ENCODE measurements around the gene DCXR.

The DCXR gene

DNA sequence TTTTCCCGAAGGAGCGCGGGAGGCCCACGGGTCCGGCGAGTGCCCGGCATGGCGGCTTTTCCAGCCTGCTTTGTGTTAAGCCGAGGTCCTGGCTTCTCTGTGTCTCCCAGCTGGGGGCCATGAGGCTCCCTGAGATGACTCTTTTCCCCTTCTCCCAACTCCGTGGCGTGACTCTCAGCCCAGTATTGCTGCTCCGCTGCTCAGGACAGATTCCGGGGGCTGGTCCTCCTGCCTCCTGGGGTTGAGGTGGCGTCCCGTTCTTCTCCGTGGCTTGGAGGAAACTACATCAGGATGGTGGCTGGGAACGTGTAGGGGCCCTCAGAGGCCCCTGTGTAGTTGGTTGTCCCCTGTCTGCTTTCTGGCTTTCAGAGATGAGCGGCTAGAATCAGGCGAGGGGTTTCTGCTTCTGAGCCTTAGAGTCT is 15.2 kb upstream of the DCXR start:
- ATAC-seq (ENCODE audit: insufficient read depth, low read depth) (no peak), DNase-seq (no peak)
- Histone ChIP-seq H3K4me3 (ENCODE audit: low read depth in 1 of 2, low read length in 2 of 2) (peak overlapping the region; percentile 99 to 100), H3K27me3 (ENCODE audit: insufficient read depth, low read length, poor library complexity) (no peaks in the 10 kb centered on the region), H3K79me2 (ENCODE audit: insufficient read depth, low read length) (peaks cover 40% of the 10 kb centered on the region), H3K9me3 (ENCODE audit: insufficient read depth, low read length, severe bottlenecking) (no peaks in the 10 kb centered on the region), H3K4me2 (ENCODE audit: insufficient read depth, low read length) (peak overlapping the region; percentile 92), H2AFZ (ENCODE audit: low read depth, low read length) (no peak overlapping the region), H3K4me1 (ENCODE audit: insufficient read depth, low read length) (peaks cover 49% of the 10 kb centered on the region), H4K20me1 (ENCODE audit: insufficient read depth, low read length) (peaks cover 46% of the 10 kb centered on the region), H3K9ac (ENCODE audit: low read depth, low read length) (peak overlapping the region; percentile 88), H3K27ac (ENCODE audit: low read length) (peak overlapping the region; percentile 66; the same call in 1 of the 2 replicates), H3K36me3 (ENCODE audit: insufficient read depth, low read length) (peaks cover 67% of the 10 kb centered on the region)
- no peak for TF ChIP-seq EZH2 (IDR thresholded peaks at IDR 0.05; ENCODE audit: borderline replicate concordance, low read depth, low read length, severe bottlenecking)
- TF ChIP-seq, protein P1, sequence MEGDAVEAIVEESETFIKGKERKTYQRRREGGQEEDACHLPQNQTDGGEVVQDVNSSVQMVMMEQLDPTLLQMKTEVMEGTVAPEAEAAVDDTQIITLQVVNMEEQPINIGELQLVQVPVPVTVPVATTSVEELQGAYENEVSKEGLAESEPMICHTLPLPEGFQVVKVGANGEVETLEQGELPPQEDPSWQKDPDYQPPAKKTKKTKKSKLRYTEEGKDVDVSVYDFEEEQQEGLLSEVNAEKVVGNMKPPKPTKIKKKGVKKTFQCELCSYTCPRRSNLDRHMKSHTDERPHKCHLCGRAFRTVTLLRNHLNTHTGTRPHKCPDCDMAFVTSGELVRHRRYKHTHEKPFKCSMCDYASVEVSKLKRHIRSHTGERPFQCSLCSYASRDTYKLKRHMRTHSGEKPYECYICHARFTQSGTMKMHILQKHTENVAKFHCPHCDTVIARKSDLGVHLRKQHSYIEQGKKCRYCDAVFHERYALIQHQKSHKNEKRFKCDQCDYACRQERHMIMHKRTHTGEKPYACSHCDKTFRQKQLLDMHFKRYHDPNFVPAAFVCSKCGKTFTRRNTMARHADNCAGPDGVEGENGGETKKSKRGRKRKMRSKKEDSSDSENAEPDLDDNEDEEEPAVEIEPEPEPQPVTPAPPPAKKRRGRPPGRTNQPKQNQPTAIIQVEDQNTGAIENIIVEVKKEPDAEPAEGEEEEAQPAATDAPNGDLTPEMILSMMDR (IDR thresholded peaks at IDR 0.05; ENCODE audit: borderline replicate concordance, extremely low read depth, low read length, poor library complexity, severe bottlenecking), result no peak

DNA sequence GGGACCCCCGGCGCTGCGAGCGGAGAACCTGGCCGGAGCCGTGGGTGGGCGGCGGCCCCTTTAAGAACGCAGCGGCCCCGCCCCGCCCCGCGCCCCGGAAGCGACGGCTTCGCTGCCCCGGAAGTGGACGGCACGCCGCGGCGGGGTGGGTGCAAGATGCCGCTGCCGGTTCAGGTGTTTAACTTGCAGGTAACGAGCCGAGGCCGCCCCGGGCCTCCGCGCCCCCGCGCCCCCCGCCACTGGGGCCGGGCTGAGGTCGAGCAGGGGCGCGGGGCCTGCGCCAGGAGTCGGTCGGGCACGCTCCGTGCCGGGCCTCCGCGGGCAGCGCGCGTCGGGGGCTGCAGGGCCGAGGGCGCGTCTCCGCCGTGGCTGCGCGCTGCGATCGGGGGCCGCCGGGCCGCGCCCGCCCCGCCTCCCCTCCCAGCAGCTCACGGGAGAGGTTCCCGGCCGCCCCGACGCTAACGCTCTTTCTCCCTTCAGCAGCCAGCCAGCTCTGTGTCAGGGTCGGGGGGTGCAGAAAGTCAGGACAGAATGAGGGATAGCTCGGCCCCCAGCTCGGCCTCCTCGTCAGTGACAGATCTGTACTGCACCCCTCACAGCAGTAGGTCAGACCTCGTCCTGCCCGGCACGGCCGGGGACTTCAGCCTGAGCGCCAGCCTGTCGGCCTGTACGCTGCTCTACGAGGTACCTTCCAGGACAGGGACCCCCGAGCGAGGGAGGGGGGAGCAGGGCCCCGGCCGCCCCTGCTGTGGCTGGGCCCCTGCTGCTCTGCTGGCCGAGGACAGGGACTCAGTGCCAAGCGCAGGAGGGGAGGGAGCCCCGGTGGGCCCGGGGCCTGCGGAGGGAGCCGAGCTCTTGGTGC is 14.5 kb upstream of the DCXR start, which contains the start of the genes GPS1 and RFNG:
TSS of gene GPS1 (plus strand) at position 123 of the 862 bp plus-strand sequence. CDS start at position 157, 34 bp downstream.
TSS of gene RFNG (minus strand) at position 36 of the 862 bp plus-strand sequence. CDS start 45 bp downstream, outside the sequence.
- Histone ChIP-seq H3K36me3 (ENCODE audit: insufficient read depth, low read length) (peaks cover 65% of the 10 kb centered on the region), H3K79me2 (ENCODE audit: insufficient read depth, low read length) (peaks cover 40% of the 10 kb centered on the region), H3K4me1 (ENCODE audit: insufficient read depth, low read length) (peaks cover 49% of the 10 kb centered on the region), H4K20me1 (ENCODE audit: insufficient read depth, low read length) (peaks cover 40% of the 10 kb centered on the region), H2AFZ (ENCODE audit: low read depth, low read length) (peak within 1 kb of the TSS; percentile 72), H3K4me2 (ENCODE audit: insufficient read depth, low read length) (peak within 1 kb of the TSS; percentile 98), H3K4me3 (ENCODE audit: low read depth in 1 of 2, low read length in 2 of 2) (peak within 1 kb of the TSS; percentile 99 to 100), H3K9ac (ENCODE audit: low read depth, low read length) (peak within 1 kb of the TSS; percentile 88), H3K9me3 (ENCODE audit: insufficient read depth, low read length, severe bottlenecking) (no peaks in the 10 kb centered on the region), H3K27ac (ENCODE audit: low read length) (peak within 1 kb of the TSS; percentile 66), H3K27me3 (ENCODE audit: insufficient read depth, low read length, poor library complexity) (no peaks in the 10 kb centered on the region)
- peak; percentile 81 for ATAC-seq (ENCODE audit: insufficient read depth, low read depth)
- DNase-seq, result peak; percentile 79
- TF ChIP-seq EZH2 (IDR thresholded peaks at IDR 0.05; ENCODE audit: borderline replicate concordance, low read depth, low read length, severe bottlenecking), result no peak
- TF ChIP-seq, protein P1 (IDR thresholded peaks at IDR 0.05; ENCODE audit: borderline replicate concordance, extremely low read depth, low read length, poor library complexity, severe bottlenecking), result no peak

DNA sequence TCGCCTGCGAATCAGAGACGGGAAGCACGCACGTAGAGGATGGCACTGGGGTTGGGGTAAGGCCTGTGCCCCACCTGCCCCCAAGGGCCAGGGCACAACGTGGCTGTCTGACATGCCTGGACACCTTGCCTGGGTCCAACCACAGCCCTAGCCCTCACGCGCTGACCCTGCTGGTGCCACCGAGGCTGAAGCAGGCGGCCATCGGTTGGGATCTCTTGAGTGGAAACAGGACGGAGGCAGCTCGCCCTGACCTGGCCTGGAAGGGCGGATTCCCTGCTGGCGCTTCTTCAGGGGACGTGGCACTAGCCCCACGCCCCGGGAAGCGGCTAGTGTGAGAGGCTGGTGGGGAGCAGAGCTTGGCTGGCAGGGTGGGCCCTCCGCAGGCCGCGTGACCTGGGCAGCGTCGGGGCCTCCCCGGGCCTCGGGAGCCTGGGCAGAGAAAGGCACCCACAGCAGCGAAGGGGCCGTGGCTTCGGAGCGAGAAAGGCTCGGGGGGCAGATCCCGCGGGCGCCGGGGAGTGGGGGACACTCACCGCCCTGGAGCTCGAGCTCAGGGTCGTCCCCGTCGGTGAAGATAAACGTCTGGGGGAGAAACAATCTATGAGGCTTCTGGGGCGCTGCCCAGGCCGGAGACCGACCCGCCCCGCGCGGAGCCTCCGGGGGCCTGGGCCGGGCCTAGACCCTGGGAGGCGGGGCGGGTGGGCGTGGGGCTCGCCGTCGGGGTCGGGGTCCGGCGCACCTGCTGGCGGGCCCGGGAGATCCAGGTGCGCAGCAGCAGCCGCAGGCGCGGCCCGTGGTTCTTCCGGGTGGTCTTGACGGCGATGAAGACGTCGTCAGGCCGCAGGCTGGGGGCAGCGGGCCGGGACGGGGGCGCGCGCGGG is 13.5 kb upstream of the DCXR start:
- ATAC-seq (ENCODE audit: insufficient read depth, low read depth) (peak; percentile 8; the same call in 2 of the 3 replicates), DNase-seq (peak; percentile 8)
- Histone ChIP-seq H3K4me2 (ENCODE audit: insufficient read depth, low read length) (peak overlapping the region; percentile 98), H3K36me3 (ENCODE audit: insufficient read depth, low read length) (peaks cover 55% of the 10 kb centered on the region), H3K4me1 (ENCODE audit: insufficient read depth, low read length) (peaks cover 49% of the 10 kb centered on the region), H4K20me1 (ENCODE audit: insufficient read depth, low read length) (peaks cover 31% of the 10 kb centered on the region), H3K9me3 (ENCODE audit: insufficient read depth, low read length, severe bottlenecking) (no peaks in the 10 kb centered on the region), H3K9ac (ENCODE audit: low read depth, low read length) (peak overlapping the region; percentile 88), H3K27ac (ENCODE audit: low read length) (peak overlapping the region; percentile 62), H2AFZ (ENCODE audit: low read depth, low read length) (peak overlapping the region; percentile 56), H3K4me3 (ENCODE audit: low read depth in 1 of 2, low read length in 2 of 2) (peak overlapping the region; percentile 73 to 99), H3K79me2 (ENCODE audit: insufficient read depth, low read length) (peaks cover 40% of the 10 kb centered on the region), H3K27me3 (ENCODE audit: insufficient read depth, low read length, poor library complexity) (no peaks in the 10 kb centered on the region)
- TF ChIP-seq, protein P1 (IDR thresholded peaks at IDR 0.05; ENCODE audit: borderline replicate concordance, extremely low read depth, low read length, poor library complexity, severe bottlenecking), result no peak
- TF ChIP-seq EZH2 (IDR thresholded peaks at IDR 0.05; ENCODE audit: borderline replicate concordance, low read depth, low read length, severe bottlenecking), result no peak
